SK-N-SH (cell line): Measurements from ENCODE around the gene CLDN18.

ENCODE experiments used
- EP300 ChIP-seq, 2 experiments: IDR thresholded peaks; 2 replicates each; pipeline versions ENCODE4 v1.4.0 to v1.6.1; 2012; ENCODE audit warnings: borderline replicate concordance in 1 of 2, low read depth in 1 of 2, low read length in 1 of 2
- FOXJ3 ChIP-seq: sonication (generic); formaldehyde crosslinking; IDR thresholded peaks from 2 replicates; pipeline ENCODE4 v1.5.1; 2020; ENCODE audit warnings: mild to moderate bottlenecking, missing genetic modification reagents
- GATA2 ChIP-seq: sonication (generic); formaldehyde crosslinking; IDR thresholded peaks from 2 replicates; pipeline ENCODE4 v1.5.0; 2020; ENCODE audit warnings: mild to moderate bottlenecking, missing genetic modification reagents
- RAD21 ChIP-seq: IDR thresholded peaks from 2 replicates; pipeline ENCODE4 v1.6.1; 2012; ENCODE audit warnings: mild to moderate bottlenecking, low read length
- TF ChIP-seq, protein P1 (sequence below): fragments of 200-600 bp; sonication (generic); IDR thresholded peaks from 2 replicates; pipeline ENCODE4 v1.6.1; 2017; ENCODE audit warnings: antibody characterized with exemption, mild to moderate bottlenecking, moderate library complexity

DNA sequence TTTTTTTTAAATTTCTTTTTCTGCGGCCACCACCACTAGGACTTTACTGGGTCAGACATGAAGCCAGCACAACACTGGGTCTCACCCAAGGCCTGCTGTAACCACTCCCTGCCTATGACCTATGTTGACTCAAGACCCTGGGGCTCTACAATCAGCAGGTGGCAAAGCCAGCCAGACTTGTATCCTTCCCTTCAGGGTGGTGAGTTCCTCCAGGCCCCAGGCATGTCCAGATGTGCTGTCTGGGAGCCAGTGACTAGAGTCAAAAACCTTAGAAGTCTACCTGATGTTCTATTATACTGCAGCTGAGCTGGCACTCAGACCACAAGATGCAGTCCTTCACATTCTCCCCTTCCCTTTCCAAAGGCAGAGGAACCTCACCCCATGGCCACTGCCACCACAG, 31.6 kb upstream of the CLDN18 start:
- TF ChIP-seq RAD21 (no peak), EP300 (IDR thresholded peaks at IDR 0.05; ENCODE audit: borderline replicate concordance in 1 of 2, low read depth in 1 of 2, low read length in 1 of 2) (no peak), GATA2 (CRISPR knock-in tag) (no peak), FOXJ3 (no peak)
- TF ChIP-seq, protein P1, sequence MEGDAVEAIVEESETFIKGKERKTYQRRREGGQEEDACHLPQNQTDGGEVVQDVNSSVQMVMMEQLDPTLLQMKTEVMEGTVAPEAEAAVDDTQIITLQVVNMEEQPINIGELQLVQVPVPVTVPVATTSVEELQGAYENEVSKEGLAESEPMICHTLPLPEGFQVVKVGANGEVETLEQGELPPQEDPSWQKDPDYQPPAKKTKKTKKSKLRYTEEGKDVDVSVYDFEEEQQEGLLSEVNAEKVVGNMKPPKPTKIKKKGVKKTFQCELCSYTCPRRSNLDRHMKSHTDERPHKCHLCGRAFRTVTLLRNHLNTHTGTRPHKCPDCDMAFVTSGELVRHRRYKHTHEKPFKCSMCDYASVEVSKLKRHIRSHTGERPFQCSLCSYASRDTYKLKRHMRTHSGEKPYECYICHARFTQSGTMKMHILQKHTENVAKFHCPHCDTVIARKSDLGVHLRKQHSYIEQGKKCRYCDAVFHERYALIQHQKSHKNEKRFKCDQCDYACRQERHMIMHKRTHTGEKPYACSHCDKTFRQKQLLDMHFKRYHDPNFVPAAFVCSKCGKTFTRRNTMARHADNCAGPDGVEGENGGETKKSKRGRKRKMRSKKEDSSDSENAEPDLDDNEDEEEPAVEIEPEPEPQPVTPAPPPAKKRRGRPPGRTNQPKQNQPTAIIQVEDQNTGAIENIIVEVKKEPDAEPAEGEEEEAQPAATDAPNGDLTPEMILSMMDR: no peak
